Measurements from ENCODE around the gene PLPPR1.

Gene PLPPR1

DNA sequence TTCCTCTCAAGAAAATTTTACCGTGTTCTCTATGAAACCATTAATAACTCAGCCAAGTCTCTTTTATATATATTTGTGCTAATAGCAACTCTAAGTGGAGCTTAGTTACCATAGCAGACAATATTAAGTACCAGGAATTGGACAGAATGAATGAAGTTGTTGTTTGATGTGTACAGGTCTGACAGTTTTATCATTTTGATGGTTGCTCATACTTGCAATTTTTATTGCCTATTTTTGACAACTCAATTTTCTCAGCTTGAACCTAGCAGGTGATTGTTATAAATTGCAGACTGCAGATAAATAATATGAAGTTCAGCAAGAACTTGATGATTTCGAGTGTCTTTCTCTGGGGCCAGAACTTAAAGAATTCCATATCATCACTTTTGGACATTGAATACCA, 163.2 kb downstream of the PLPPR1 start:
- H3K27ac ChIP-seq = no peak overlapping the region
- CTCF ChIA-PET = no interaction called here
- no peak for DNase-seq (ENCODE audit: low spot score)
- TF ChIP-seq, protein P1, sequence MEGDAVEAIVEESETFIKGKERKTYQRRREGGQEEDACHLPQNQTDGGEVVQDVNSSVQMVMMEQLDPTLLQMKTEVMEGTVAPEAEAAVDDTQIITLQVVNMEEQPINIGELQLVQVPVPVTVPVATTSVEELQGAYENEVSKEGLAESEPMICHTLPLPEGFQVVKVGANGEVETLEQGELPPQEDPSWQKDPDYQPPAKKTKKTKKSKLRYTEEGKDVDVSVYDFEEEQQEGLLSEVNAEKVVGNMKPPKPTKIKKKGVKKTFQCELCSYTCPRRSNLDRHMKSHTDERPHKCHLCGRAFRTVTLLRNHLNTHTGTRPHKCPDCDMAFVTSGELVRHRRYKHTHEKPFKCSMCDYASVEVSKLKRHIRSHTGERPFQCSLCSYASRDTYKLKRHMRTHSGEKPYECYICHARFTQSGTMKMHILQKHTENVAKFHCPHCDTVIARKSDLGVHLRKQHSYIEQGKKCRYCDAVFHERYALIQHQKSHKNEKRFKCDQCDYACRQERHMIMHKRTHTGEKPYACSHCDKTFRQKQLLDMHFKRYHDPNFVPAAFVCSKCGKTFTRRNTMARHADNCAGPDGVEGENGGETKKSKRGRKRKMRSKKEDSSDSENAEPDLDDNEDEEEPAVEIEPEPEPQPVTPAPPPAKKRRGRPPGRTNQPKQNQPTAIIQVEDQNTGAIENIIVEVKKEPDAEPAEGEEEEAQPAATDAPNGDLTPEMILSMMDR (conservative IDR thresholded peaks at IDR 0.05; ENCODE audit: low read depth) = no peak
- POLR2A ChIA-PET (ENCODE audit: low non-redundant PET) = no interaction called here

GRCh38 chr9:101197026-101197425, 168.5 kb downstream of the PLPPR1 start:
- ChIA-PET CTCF (no interaction called here), POLR2A (ENCODE audit: low non-redundant PET) (no interaction called here)
- H3K27ac ChIP-seq = no peak overlapping the region
- TF ChIP-seq, protein P1 (conservative IDR thresholded peaks at IDR 0.05; ENCODE audit: low read depth) = no peak
- no peak for DNase-seq (ENCODE audit: low spot score)

DNA sequence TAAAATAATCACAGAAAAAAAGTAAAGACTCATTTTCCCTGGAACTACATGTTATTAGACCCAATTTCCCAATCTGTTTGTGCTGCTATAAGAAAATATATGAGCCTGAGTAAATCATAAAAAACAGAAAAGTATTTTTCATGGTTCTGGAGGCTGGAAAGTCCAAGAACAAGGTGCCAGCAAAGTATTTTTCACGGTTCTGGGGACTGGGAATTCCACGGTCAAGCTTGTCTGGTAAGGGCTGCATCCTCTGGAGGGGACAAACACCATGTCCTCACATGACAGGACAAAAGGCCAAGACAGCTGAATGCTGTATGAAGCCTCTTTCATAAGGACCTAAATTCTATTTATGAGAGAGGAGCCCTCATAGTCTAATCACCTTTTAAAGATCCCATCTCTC, 172.3 kb downstream of the PLPPR1 start:
- ChIA-PET POLR2A (ENCODE audit: low non-redundant PET) (no interaction called here), CTCF (no interaction called here)
- no peak for DNase-seq (ENCODE audit: low spot score)

DNA sequence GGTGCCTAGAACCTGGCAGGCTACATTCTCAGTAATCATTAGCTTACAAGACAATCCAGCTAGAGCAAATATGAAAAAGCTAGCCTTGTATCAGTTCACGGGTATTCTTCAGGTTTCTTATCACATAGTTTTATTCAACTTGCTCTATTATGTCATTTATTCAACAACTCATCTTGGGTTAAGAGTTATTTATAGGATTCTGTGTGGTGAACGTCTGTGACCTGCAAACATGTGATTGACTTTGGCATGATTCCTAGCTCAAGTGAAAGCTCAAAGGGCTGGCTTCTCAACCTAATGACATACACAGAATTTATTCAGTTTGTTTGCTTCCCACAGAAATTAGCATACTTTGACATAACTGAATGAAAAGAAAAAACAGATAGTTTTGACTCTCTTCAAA, 173.1 kb downstream of the PLPPR1 start:
- ChIA-PET POLR2A (ENCODE audit: low non-redundant PET) (no interaction called here), CTCF (no interaction called here)
- TF ChIP-seq, protein P1 (conservative IDR thresholded peaks at IDR 0.05; ENCODE audit: low read depth) = no peak
- DNase-seq (ENCODE audit: low spot score) = no peak
- no peak overlapping the region for H3K27ac ChIP-seq

More for the DNA sequence above, 172.3 kb downstream of the PLPPR1 start:
- TF ChIP-seq, protein P1 (conservative IDR thresholded peaks at IDR 0.05; ENCODE audit: low read depth) = no peak
- H3K27ac ChIP-seq = no peak overlapping the region

- no peak for DNase-seq (ENCODE audit: low spot score)
- CTCF ChIA-PET = interaction anchor here (0.7 kb wide), 1 partner anchor 79 kb away, joined by 3 read pairs; no protein-coding TSS in a partner anchor
- TF ChIP-seq, protein P1 (conservative IDR thresholded peaks at IDR 0.05; ENCODE audit: low read depth) = no peak
- POLR2A ChIA-PET (ENCODE audit: low non-redundant PET) = no interaction called here
- no peak overlapping the region for H3K27ac ChIP-seq
Measured at GRCh38 chr9:101209670-101210069, 181.1 kb downstream of the PLPPR1 start.

- POLR2A ChIA-PET (ENCODE audit: low non-redundant PET) = no interaction called here
- no peak for DNase-seq (ENCODE audit: low spot score)
- TF ChIP-seq, protein P1 (conservative IDR thresholded peaks at IDR 0.05; ENCODE audit: low read depth) = no peak
- CTCF ChIA-PET = no interaction called here
- H3K27ac ChIP-seq = no peak overlapping the region
Measured at GRCh38 chr9:101212661-101213060, 184.1 kb downstream of the PLPPR1 start.

GRCh38 chr9:101219030-101219429, 190.5 kb downstream of the PLPPR1 start:
- ChIA-PET POLR2A (ENCODE audit: low non-redundant PET) (no interaction called here), CTCF (interaction anchor here (1.6 kb wide), 1 partner anchor 16 kb away, joined by 5 read pairs; no protein-coding TSS in a partner anchor)
- no peak for DNase-seq (ENCODE audit: low spot score)
- TF ChIP-seq, protein P1 (conservative IDR thresholded peaks at IDR 0.05; ENCODE audit: low read depth) = no peak
- no peak overlapping the region for H3K27ac ChIP-seq
